Nephron (organoid): ENCODE measurements around the gene SHISAL2A.

Experiments
- H3K27ac Mint-ChIP-seq, 3 experiments: 2 replicates each; pipeline ENCODE4 v1.8.0; 2020; ENCODE audit warnings: mixed read lengths in 3 of 3, mild to moderate bottlenecking in 2 of 3, moderate library complexity in 1 of 3
- H3K27me3 Mint-ChIP-seq: 2 replicates; pipeline ENCODE4 v1.8.0; 2021; ENCODE audit warnings: low read depth, mild to moderate bottlenecking, moderate library complexity, mixed read lengths
- H3K36me3 Mint-ChIP-seq: 2 replicates; pipeline ENCODE4 v1.8.0; 2020; ENCODE audit warnings: low read depth, mixed read lengths
- H3K4me1 Mint-ChIP-seq: 2 replicates; pipeline ENCODE4 v1.8.0; 2020; ENCODE audit warnings: mixed read lengths
- H3K4me3 Mint-ChIP-seq, 3 experiments: 2 replicates each; pipeline ENCODE4 v1.8.0; 2020; ENCODE audit warnings: mild to moderate bottlenecking in 3 of 3, mixed read lengths in 3 of 3, moderate library complexity in 2 of 3
- H3K9me3 Mint-ChIP-seq: 2 replicates; pipeline ENCODE4 v1.8.0; 2020; ENCODE audit warnings: mixed read lengths
- CTCF ChIP-seq, 3 experiments: fragments of 200-600 bp; sonication (generic); IDR thresholded peaks; one replicate each; pipeline ENCODE4 v1.5.0; 2021; ENCODE audit warnings: antibody characterized with exemption in 3 of 3; ENCODE audit not compliant: unreplicated experiment in 3 of 3

SHISAL2A gene

GRCh38 chr1:52623812-52624211 lies 9.2 kb upstream of the SHISAL2A start:
- Mint-ChIP-seq H3K27ac (no peak overlapping the region), H3K27me3 (no peaks in the 10 kb centered on the region)
- TF ChIP-seq CTCF (IDR thresholded peaks at IDR 0.05; ENCODE audit: unreplicated experiment in 3 of 3) = no peak

GRCh38 chr1:52627028-52627427 lies 5.9 kb upstream of the SHISAL2A start:
- Mint-ChIP-seq H3K4me3 (no peak overlapping the region), H3K36me3 (peaks cover under 1% of the 10 kb centered on the region), H3K9me3 (peaks cover 4% of the 10 kb centered on the region), H3K27ac (no peak overlapping the region), H3K27me3 (peaks cover 9% of the 10 kb centered on the region), H3K4me1 (peaks cover 29% of the 10 kb centered on the region)
- no peak for TF ChIP-seq CTCF (IDR thresholded peaks at IDR 0.05; ENCODE audit: unreplicated experiment in 3 of 3)

More at GRCh38 chr1:52623812-52624211, 9.2 kb upstream of the SHISAL2A start:
- H3K36me3 Mint-ChIP-seq = peaks cover 15% of the 10 kb centered on the region
- H3K4me3 Mint-ChIP-seq = no peak overlapping the region
- peaks cover 9% of the 10 kb centered on the region for H3K4me1 Mint-ChIP-seq
- peaks cover 14% of the 10 kb centered on the region for H3K9me3 Mint-ChIP-seq

- Mint-ChIP-seq H3K4me3 (peak overlapping the region in 1 of 3 experiments; percentile 39), H3K27me3 (peaks cover 21% of the 10 kb centered on the region), H3K4me1 (peaks cover 29% of the 10 kb centered on the region), H3K36me3 (no peaks in the 10 kb centered on the region), H3K27ac (peak overlapping the region; percentile 81 to 90 (median 86)), H3K9me3 (no peaks in the 10 kb centered on the region)
- TF ChIP-seq CTCF (IDR thresholded peaks at IDR 0.05; ENCODE audit: unreplicated experiment in 3 of 3) = no peak
Observed at GRCh38 chr1:52628614-52629324, 4.2 kb upstream of the SHISAL2A start.

GRCh38 chr1:52629325-52629643 lies 3.7 kb upstream of the SHISAL2A start:
- H3K27ac Mint-ChIP-seq = peak overlapping the region; percentile 81 to 90 (median 86)
- H3K4me1 Mint-ChIP-seq = peaks cover 29% of the 10 kb centered on the region
- H3K9me3 Mint-ChIP-seq = no peaks in the 10 kb centered on the region
- no peak for TF ChIP-seq CTCF (IDR thresholded peaks at IDR 0.05; ENCODE audit: unreplicated experiment in 3 of 3)
- H3K4me3 Mint-ChIP-seq = peak overlapping the region in 1 of 3 experiments; percentile 39
- no peaks in the 10 kb centered on the region for H3K36me3 Mint-ChIP-seq
- H3K27me3 Mint-ChIP-seq = peaks cover 26% of the 10 kb centered on the region

GRCh38 chr1:52629667-52630066 lies 3.3 kb upstream of the SHISAL2A start:
- Mint-ChIP-seq H3K4me1 (peaks cover 29% of the 10 kb centered on the region), H3K27ac (peak overlapping the region in 1 of 3 experiments; percentile 90), H3K36me3 (no peaks in the 10 kb centered on the region), H3K9me3 (no peaks in the 10 kb centered on the region), H3K4me3 (no peak overlapping the region), H3K27me3 (peaks cover 30% of the 10 kb centered on the region)
- TF ChIP-seq CTCF (IDR thresholded peaks at IDR 0.05; ENCODE audit: unreplicated experiment in 3 of 3) = no peak

GRCh38 chr1:52631759-52632331 lies 1.1 kb upstream of the SHISAL2A start:
- no peak for TF ChIP-seq CTCF (IDR thresholded peaks at IDR 0.05; ENCODE audit: unreplicated experiment in 3 of 3)
- Mint-ChIP-seq H3K27me3 (peaks cover 33% of the 10 kb centered on the region), H3K9me3 (no peaks in the 10 kb centered on the region), H3K4me1 (peaks cover 31% of the 10 kb centered on the region), H3K27ac (peak overlapping the region; percentile 74 to 90 (median 85)), H3K36me3 (no peaks in the 10 kb centered on the region), H3K4me3 (peak overlapping the region; percentile 72 to 81 (median 76))
